ENCODE results near the gene LVRN.

Gene LVRN

DNA sequence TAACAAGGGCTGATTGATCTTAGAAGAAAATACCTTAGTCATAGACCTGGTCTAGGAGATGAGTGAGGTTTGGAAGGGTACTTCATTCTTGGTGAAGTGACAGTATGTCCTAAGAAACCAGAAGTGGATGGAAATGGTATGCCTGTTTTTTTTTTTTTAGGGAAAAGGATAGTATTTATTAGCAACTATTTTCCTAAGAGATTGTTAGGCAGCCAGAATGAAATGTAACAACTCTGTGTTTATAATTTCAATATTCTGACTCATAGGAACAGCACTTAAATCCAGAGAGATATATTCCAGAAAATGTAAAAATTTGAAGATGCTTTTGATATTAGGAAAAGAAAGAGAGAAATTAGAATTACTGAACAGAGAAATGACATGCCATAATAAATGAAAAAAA, 48.8 kb downstream of the LVRN start:
- no peak overlapping the region for H3K4me3 ChIP-seq (ENCODE audit: low read depth in 1 of 2, low read length in 1 of 2)
- TF ChIP-seq, protein P1, sequence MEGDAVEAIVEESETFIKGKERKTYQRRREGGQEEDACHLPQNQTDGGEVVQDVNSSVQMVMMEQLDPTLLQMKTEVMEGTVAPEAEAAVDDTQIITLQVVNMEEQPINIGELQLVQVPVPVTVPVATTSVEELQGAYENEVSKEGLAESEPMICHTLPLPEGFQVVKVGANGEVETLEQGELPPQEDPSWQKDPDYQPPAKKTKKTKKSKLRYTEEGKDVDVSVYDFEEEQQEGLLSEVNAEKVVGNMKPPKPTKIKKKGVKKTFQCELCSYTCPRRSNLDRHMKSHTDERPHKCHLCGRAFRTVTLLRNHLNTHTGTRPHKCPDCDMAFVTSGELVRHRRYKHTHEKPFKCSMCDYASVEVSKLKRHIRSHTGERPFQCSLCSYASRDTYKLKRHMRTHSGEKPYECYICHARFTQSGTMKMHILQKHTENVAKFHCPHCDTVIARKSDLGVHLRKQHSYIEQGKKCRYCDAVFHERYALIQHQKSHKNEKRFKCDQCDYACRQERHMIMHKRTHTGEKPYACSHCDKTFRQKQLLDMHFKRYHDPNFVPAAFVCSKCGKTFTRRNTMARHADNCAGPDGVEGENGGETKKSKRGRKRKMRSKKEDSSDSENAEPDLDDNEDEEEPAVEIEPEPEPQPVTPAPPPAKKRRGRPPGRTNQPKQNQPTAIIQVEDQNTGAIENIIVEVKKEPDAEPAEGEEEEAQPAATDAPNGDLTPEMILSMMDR (IDR thresholded peaks at IDR 0.05) = no peak
- no peaks in the 10 kb centered on the region for H3K9me3 ChIP-seq
- H3K4me1 ChIP-seq (ENCODE audit: control insufficient read depth in 1 of 2, insufficient read depth in 1 of 2, low read depth in 1 of 2, low read length in 1 of 2) = peaks cover 0 to 4% of the 10 kb centered on the region in 2 experiments
- H3K27me3 ChIP-seq = peaks cover 36% of the 10 kb centered on the region
- no peaks in the 10 kb centered on the region for H3K36me3 ChIP-seq
- no peak overlapping the region for H3K27ac ChIP-seq

DNA sequence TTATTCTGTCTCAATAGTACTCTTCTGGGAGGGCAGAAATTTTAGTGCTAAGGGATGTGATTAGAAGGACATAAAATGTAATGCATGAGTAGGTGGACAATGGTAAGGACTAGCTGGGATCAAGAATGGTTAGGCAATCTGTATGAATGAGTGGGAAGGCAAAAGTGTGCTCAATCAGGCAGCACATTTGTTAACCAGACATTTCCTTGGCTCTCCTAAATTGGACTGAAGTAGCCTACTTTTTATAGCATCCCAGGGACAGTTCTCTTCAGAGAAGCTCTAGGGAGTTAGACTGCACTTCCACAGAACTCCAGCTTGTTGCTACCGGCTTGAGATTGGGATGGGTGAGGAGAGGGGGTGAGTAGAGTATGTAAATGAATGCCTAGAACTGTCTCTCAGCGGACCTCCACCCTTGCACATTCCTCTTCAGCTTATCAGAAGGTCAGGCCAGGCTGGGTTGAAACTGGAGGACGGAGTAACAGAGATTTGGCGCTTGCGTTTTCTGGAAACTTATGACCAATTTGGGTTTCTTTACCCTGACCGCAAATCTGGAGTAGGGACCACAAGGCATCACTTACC, 51.0 kb downstream of the LVRN start:
- no peak overlapping the region for H3K27ac ChIP-seq
- no peaks in the 10 kb centered on the region for H3K36me3 ChIP-seq
- H3K4me1 ChIP-seq (ENCODE audit: control insufficient read depth in 1 of 2, insufficient read depth in 1 of 2, low read depth in 1 of 2, low read length in 1 of 2) = peaks cover 0 to 4% of the 10 kb centered on the region in 2 experiments
- H3K9me3 ChIP-seq = no peaks in the 10 kb centered on the region
- TF ChIP-seq, protein P1 (IDR thresholded peaks at IDR 0.05) = no peak
- no peak overlapping the region for H3K4me3 ChIP-seq (ENCODE audit: low read depth in 1 of 2, low read length in 1 of 2)
- H3K27me3 ChIP-seq = peaks cover 36% of the 10 kb centered on the region

DNA sequence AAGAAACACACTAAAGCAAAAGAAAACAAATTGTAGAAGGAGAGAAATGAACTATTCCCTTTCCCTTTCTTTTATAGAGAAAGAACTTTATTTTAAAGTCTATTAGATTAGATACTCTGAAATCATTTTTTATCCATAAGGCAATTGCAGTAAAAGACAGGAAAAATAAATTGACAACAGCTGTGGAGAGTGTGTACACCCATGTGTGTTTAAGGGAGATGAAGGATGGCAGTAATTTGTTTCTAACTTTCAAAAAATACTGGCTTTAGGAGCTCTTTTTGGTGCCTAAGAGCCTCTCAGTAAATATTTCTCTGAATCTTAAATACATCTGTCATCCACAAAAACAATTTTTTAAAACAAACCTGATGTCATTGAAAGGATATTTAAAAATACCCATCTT, 51.7 kb downstream of the LVRN start:
- Histone ChIP-seq H3K9me3 (no peaks in the 10 kb centered on the region), H3K27ac (no peak overlapping the region), H3K27me3 (peaks cover 36% of the 10 kb centered on the region), H3K4me3 (ENCODE audit: low read depth in 1 of 2, low read length in 1 of 2) (no peak overlapping the region), H3K36me3 (no peaks in the 10 kb centered on the region), H3K4me1 (ENCODE audit: control insufficient read depth in 1 of 2, insufficient read depth in 1 of 2, low read depth in 1 of 2, low read length in 1 of 2) (peaks cover 0 to 4% of the 10 kb centered on the region in 2 experiments)
- TF ChIP-seq, protein P1 (IDR thresholded peaks at IDR 0.05) = no peak

DNA sequence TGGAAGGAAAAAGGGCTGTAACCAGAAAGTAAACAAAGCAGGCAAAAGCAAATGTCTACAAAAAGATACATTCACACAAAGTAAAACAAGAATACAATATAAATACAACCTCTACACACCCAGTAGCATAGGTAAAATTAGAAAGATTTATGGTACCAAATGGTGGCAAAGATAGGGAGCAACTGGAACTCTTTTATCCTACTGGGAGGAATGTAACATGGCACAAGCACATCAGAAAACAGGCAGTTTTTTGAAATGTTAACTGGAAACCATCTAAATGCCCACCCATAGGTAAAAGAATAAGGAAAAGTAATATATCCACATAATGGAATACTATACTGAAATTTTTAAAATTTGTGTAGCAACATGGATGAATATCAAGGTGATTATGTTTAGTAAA, 61.3 kb downstream of the LVRN start:
- TF ChIP-seq, protein P1 (IDR thresholded peaks at IDR 0.05) = no peak
- no peak overlapping the region for H3K4me3 ChIP-seq (ENCODE audit: low read depth in 1 of 2, low read length in 1 of 2)
- no peaks in the 10 kb centered on the region for H3K4me1 ChIP-seq (ENCODE audit: control insufficient read depth in 1 of 2, insufficient read depth in 1 of 2, low read depth in 1 of 2, low read length in 1 of 2)
- no peak overlapping the region for H3K27ac ChIP-seq
- H3K36me3 ChIP-seq = no peaks in the 10 kb centered on the region
- H3K27me3 ChIP-seq = no peaks in the 10 kb centered on the region
- no peaks in the 10 kb centered on the region for H3K9me3 ChIP-seq

DNA sequence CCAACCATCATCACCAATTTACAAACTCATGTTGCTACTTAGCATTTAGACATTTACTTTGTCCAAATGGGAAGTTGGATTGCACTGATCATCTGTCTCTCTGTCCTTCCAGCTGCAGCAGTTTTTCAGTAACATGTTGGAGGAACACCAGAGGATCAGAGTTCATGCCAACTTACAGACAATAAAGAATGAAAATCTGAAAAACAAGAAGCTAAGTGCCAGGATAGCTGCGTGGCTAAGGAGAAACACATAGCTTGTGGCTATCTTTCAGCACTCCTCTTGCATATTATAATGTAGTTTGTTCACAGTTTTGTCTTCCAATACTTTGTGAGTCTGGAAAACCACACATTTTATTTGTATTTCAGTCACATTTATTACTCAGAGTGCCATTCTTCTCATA, 63.6 kb downstream of the LVRN start:
- no peaks in the 10 kb centered on the region for H3K9me3 ChIP-seq
- no peaks in the 10 kb centered on the region for H3K27me3 ChIP-seq
- H3K4me1 ChIP-seq (ENCODE audit: control insufficient read depth in 1 of 2, insufficient read depth in 1 of 2, low read depth in 1 of 2, low read length in 1 of 2) = no peaks in the 10 kb centered on the region
- H3K4me3 ChIP-seq (ENCODE audit: low read depth in 1 of 2, low read length in 1 of 2) = no peak overlapping the region
- no peaks in the 10 kb centered on the region for H3K36me3 ChIP-seq
- no peak overlapping the region for H3K27ac ChIP-seq
- TF ChIP-seq, protein P1 (IDR thresholded peaks at IDR 0.05) = no peak

All from neutrophil (primary cell).